Stimulated activated CD8-positive, alpha-beta memory T cell treated with anti-CD3 and anti-CD28 coated beads, Interleukin-7, amount 100 ng/mL, for 4 hours (primary cell): ENCODE measurements around the gene HDGFL3.
"Not testable (repeated sequence)": the region's sequence is repeated elsewhere in the genome, so short reads cannot be mapped to it uniquely, and the experiment has no call there.

Source experiments
- DNase-seq, 2 donors: peaks; one replicate each; pipeline ENCODE4 v3.0.0-alpha.2; 2020; ENCODE audit warnings: low read depth in 2 of 2

The HDGFL3 gene

DNA sequence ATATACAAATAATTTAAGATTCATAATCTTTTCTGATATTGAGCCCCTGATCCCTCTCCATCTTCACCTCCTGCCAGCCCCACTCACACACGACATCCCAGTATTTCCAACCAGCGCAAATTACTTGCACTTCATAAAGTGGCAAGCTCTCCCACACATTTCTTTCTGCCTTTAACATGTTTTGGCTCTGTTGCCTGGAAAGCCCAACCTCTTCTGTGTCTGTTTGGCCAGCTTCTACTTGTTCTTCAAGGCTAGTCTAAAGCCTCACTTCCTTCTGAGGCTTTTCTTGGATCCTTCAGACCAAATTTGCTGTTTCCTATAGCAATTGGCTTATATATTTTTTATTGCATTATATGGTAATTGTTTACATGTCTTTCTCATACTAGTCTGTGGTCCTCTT is 105.3 kb downstream of the HDGFL3 start:
- DNase-seq = no peak

DNA sequence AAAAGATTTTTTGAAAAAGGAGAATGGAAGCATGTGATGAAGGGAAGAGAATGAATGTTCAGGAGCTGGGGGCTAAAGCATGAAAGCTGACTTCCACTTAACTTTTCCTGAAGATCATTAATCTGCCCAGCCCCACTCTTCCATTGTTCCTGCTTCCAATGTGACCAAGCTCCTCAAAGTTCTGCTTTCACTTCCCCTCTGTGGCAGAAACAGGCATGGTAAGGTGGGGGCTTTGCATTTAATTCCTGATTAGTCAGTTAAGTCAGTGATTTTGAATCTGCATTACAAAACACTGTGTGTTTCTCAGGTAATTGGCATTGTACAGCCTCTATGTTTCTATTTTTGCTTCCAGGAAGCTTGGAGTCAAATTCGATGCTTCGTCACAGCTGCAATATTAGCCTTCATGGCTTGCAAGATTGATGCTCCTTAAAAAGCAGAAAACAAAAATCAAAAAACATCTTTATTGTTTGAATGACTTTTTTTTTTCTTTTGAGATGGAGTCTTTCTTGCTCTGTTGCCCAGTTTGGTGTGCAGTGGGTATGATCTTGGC is 107.5 kb downstream of the HDGFL3 start:
- DNase-seq = no peak

DNA sequence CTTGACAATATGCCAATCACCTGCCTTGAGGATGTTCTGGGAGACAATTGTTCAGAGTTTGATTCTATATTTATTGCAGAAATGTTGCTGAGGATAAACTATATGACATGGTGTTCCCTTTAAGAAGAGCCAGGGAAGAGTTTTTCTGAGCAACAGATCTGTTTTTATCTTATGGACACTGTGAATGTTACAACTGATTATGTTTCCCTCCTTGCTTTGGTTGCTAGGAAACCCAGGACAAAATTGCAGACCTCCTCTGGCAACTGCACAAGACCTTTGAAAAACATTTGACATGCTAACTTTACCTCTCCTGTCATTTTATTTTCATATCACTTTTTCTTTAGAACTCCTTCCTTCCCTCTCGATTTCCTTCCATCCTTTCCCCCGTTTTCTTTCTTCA is 108.3 kb downstream of the HDGFL3 start:
- DNase-seq = no peak

GRCh38 chr15:83098079-83098478 is 109.5 kb downstream of the HDGFL3 start:
- DNase-seq = no peak

DNA sequence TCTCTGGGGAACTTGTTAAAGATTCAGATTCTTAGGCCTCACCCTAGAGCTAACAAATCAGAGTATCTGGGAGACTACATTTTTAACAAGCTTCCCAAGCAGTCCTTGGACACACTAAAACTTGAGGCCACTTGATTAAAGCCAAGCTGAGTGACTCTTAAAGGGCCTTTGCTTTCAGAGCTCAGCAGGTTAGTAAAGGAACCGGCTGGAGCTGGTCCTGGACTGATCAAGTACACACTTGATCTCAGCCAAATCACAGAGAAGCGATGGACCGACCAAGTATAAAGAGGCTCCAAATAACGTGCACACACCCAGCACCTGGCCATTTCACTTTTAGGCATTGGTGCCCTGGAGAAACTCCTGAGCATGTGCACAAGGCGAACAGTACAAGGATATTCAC is 113.0 kb downstream of the HDGFL3 start:
- no peak for DNase-seq

DNA sequence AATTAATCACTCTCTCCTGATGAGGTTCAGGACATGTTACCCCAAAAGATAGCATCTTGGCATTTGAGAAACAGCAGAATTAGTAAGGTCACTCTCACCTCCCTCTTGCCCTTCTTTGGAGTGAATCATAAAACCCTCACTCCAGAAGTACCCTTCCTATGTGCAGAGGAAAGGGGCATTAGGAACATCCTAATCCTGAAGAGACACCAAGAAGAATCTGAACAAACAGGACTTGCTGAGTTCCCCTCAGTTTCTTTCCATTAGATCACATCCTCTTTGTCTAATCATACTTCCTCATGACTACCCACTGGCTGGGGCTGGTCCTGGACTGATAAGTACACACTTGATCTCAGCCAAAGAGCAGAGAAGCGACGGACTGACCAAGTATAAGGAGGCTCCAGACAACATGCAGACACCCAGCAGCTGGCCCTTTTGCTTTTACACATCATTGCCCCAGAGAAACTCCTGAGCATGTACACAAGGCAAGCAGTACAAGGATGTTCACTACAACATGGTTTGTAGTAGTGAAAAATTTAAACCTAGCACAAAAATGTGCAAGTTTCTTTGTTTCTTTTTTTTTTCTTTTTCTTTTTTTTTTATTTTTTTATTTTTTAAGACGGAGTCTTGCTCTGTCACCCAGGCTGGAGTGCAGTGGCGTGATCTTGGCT is 115.2 kb downstream of the HDGFL3 start:
- DNase-seq = no peak

DNA sequence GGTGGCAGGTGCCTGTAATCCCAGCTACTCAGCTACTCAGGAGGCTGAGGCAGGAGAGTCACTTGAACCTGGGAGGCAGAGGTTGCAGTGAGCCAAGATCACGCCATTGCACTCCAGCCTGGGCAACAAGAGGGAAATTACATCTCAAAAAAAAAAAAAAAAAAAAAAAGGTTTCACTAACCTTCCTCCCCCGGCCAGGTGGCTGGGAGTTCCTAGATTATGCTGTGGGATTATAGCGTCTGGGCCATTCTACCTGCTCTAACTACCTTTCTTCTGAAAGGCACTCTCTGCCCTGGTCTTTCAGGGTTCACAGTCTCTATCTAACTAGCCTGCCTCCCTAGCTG is 115.7 kb downstream of the HDGFL3 start:
- not testable (repeated sequence) for DNase-seq

DNA sequence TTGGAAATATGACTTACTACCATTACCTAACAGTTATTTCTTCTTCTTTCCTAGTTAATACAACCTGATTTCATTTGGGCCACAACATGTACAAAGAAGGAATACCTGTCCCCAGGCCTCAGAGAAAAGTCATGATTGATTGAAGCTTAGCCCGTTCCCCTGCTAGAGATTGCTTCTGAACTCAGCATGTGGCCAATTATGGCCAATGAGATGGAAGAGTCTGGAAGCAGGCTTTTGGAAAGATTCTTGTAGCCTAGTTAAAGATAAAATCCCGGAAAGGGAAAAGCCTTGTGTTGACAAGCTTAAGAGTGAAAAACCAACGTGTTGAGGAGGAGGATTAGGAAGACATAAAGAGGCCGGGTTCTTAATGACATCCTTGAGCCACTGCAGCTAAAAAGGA is 117.2 kb downstream of the HDGFL3 start:
- no peak for DNase-seq

GRCh38 chr15:83088876-83089275 is 118.7 kb downstream of the HDGFL3 start:
- DNase-seq = no peak

GRCh38 chr15:83087576-83087975 is 120.0 kb downstream of the HDGFL3 start:
- no peak for DNase-seq

DNA sequence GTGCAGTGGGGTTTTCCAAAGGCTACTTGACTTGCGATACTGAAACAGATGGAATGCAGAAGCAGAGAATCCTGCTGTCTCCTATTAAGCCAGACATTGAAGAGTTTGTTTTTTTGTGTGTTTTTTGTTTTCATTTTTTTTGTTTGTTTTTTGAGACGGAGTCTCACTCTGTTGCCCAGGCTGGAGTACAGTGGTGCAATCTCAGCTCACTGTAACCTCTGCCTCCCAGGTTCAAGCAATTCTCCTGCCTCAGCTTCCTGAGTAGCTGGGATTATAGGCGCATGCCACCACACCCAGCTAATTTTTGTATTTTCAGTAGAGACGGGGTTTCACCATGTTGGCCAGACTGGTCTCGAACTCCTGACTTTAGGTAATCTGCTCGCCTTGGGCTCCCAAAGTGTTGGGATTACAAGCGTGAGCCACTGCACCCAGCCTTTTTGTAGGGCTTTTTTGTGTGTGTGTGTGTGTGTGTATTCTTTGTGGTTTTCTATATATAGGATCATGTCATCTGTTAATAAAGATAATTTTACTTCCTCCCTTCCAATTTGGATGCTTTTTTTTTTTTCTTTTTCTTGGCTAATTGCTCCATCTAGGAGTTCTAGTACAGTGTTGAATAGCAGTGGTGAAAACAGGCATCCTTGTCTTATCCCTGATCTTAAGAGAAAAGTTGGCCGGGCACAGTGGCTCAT is 121.6 kb downstream of the HDGFL3 start:
- DNase-seq = not testable (repeated sequence)

GRCh38 chr15:83085461-83085860 is 122.2 kb downstream of the HDGFL3 start:
- not testable (repeated sequence) for DNase-seq

DNA sequence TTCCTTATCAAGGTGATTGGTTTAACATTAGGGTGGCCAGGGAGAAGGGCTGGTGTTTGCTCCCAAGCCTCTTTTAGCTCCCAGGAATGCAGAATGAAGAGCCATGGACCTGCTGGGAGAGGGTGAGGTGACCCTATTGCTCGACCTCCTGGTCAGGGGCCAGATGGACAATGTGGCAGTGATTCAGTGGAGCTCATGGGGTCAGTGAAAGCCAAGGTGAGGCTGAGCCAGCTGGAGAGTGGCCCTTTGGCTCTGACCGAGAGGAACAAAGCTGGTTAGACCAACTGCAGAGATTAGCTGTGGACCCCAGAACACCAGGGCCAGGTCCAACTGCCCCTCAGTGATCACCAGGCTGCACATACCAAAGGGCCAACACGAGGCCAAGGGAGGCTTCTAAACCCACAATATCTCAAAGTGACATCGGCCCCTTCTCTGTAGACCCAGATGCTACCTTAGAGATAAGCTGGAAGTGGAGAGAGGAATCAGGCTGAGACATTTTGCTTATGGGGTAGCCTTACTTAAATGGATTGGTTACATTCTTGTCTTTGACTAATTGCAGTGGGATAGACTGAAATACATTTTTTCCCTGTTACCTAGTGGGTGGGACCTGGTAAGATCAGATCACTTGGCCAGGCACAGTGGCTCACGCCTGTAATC is 124.8 kb downstream of the HDGFL3 start:
- DNase-seq = no peak

GRCh38 chr15:83081256-83082014 is 126.2 kb downstream of the HDGFL3 start:
- no peak for DNase-seq

DNA sequence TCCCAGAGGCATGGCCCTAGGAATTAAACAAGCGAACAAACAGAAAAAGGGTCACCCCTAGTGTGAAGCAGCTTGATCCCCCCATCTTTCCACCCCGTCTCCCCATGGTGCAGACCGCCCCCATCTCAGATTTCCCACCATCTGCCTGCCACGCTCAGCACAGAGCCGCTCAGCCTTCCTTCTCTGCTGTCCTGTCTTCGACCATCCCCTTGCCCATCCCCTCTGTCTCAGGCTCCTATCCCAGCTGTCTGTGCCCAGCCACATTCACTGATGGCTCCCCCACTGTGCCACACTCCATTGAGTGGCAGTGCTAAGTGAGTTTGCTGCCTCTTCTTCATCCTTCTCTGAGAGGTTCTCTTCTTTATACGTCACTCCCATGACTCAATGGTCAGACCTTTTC is 128.9 kb downstream of the HDGFL3 start:
- DNase-seq = no peak
